Measurements from ENCODE around the gene NNAT. TPM values are rescaled to one million over a fixed set of nuclear protein-coding genes. Genes with fewer than 3 reads are reported as not detected.

The NNAT gene
- total and polyA plus RNA-seq, 2 of the 8 experiments (the other 6 are each of a cell fraction or from before 2014, with no cell fraction given): 66.8 to 175 TPM

DNA sequence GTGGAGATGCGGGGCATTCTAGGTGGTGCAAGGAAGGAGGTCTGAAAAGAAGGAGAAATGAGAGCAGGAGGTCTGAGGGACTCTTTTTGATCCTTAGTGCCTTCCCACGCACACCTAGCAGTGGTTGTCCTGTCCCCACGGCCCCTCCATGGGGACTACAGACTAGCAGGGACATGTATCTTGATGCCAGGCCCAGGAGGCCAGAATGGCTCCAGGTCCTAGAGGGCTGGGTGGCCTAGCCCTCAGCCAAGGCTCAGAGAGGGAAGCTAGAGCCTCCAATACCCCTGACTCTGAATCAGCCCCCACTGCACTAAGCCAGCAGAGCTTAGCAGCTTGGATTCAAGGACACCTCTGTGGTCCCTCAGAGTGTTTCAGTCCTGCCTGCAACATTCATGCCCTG, 23.3 kb downstream of the NNAT start:
- no peak overlapping the region for H4K8ac ChIP-seq (ENCODE audit: extremely low read depth, insufficient read depth, low read length)
- H2BK5ac ChIP-seq (ENCODE audit: low read depth, low read length): no peak overlapping the region
- FAIRE-seq (no peak), DNase-seq (ENCODE audit: low read depth in 1 of 2, low spot score in 2 of 2) (no peak)
- H4K5ac ChIP-seq (ENCODE audit: insufficient read length, low read depth, low read length): no peak overlapping the region
- H2AK5ac ChIP-seq (ENCODE audit: low read depth, low read length): no peak overlapping the region
- no peaks in the 10 kb centered on the region for H3K79me1 ChIP-seq (ENCODE audit: low read depth, low read length)
- no peak overlapping the region for H3K27ac ChIP-seq (ENCODE audit: low read depth, low read length)
- no peaks in the 10 kb centered on the region for H3K79me2 ChIP-seq (ENCODE audit: control insufficient read depth in 1 of 2, insufficient read depth in 2 of 2, low read length in 2 of 2)
- no peak overlapping the region for H2BK120ac ChIP-seq (replicated peaks; ENCODE audit: low read depth, low read length)
- H2BK20ac ChIP-seq (ENCODE audit: low read length): no peak overlapping the region
- H2BK12ac ChIP-seq (ENCODE audit: low read depth, low read length): no peak overlapping the region; the same call in 1 of the 2 replicates
- H3K9ac ChIP-seq (replicated peaks in 1 of 4; ENCODE audit: extremely low read depth in 1 of 4, low read depth in 3 of 4, low read length in 3 of 4): no peak overlapping the region
- no peaks in the 10 kb centered on the region for H3K27me3 ChIP-seq (replicated peaks in 1 of 4; ENCODE audit: control insufficient read depth in 3 of 4, extremely low read depth in 1 of 4, insufficient read depth in 3 of 4, low read length in 3 of 4)
- H3K36me3 ChIP-seq (ENCODE audit: control insufficient read depth in 2 of 4, insufficient read depth in 4 of 4, low read length in 3 of 4): no peaks in the 10 kb centered on the region
- no peak overlapping the region for H3K23ac ChIP-seq (ENCODE audit: insufficient read length)
- CTCF ChIA-PET (ENCODE audit: partially characterized antibody): interaction anchor here (0.7 to 2.4 kb wide), 9 partner anchors 10 to 981 kb away, joined by 3 to 9 read pairs (median 3); no protein-coding TSS in a partner anchor
- no peaks in the 10 kb centered on the region for H4K20me1 ChIP-seq (replicated peaks in 1 of 2; ENCODE audit: control insufficient read depth in 1 of 2, insufficient read depth in 2 of 2, low read length in 2 of 2)
- no peak overlapping the region for H3K14ac ChIP-seq (ENCODE audit: insufficient read length)
- 59% methylated on average over 3 of the region's 3 CpGs; no CpG with 5 or more reads in 1 of the 2 experiments for WGBS, 2 experiments (ENCODE audit: extremely low coverage in 1 of 2, insufficient coverage in 1 of 2, insufficient read length in 1 of 2, insufficient replicate concordance in 2 of 2, low coverage in 1 of 2, low lambda C conversion rate in 2 of 2, missing lambda C conversion rate in 1 of 2)
- no peak overlapping the region for H3K18ac ChIP-seq (ENCODE audit: extremely low read depth, low read length)
- no peak overlapping the region for H2BK15ac ChIP-seq (ENCODE audit: low read length)
- H3K4me3 ChIP-seq (ENCODE audit: extremely low read depth in 1 of 4, insufficient read depth in 2 of 4, low read depth in 3 of 4, low read length in 4 of 4): no peak overlapping the region
- no peak overlapping the region for H3K4me2 ChIP-seq (ENCODE audit: insufficient read depth in 1 of 2, low read depth in 2 of 2, low read length in 2 of 2)
- H3K9me3 ChIP-seq (ENCODE audit: insufficient read depth in 2 of 2, low read depth in 1 of 2, low read length in 1 of 2): no peaks in the 10 kb centered on the region
- POLR2A ChIA-PET (ENCODE audit: partially characterized antibody): interaction anchor here (0.8 to 1.3 kb wide), 4 partner anchors 10 to 23 kb away, joined by 3 to 4 read pairs (median 3); partner anchors contain the start of gene BLCAP
- no peaks in the 10 kb centered on the region for H3K4me1 ChIP-seq (replicated peaks in 1 of 4; ENCODE audit: control insufficient read depth in 3 of 4, insufficient read depth in 4 of 4, low read length in 3 of 4)
- H4K91ac ChIP-seq (replicated peaks; ENCODE audit: insufficient read length, low read length): no peak overlapping the region
- H3K56ac ChIP-seq (replicated peaks; ENCODE audit: insufficient read length, low read depth, low read length): no peak overlapping the region
- no peaks in the 10 kb centered on the region for H3K23me2 ChIP-seq (ENCODE audit: low read depth, low read length)
- H3K4ac ChIP-seq (replicated peaks; ENCODE audit: insufficient read length, low read depth, low read length): no peak overlapping the region
- no peak overlapping the region for H2AFZ ChIP-seq (ENCODE audit: low read length)
- TF ChIP-seq CBX8 (IDR thresholded peaks at IDR 0.05; ENCODE audit: borderline replicate concordance, low read depth, low read length) (no peak), CHD1 (IDR thresholded peaks at IDR 0.05; ENCODE audit: low read depth, low read length) (no peak), SIX5 (IDR thresholded peaks at IDR 0.05; ENCODE audit: low read depth, low read length) (no peak), EP300 (IDR thresholded peaks at IDR 0.05; ENCODE audit: borderline replicate concordance in 1 of 2, low read depth in 2 of 2, low read length in 2 of 2) (no peak), POLR2AphosphoS5 (IDR thresholded peaks at IDR 0.05; ENCODE audit: low read depth, low read length) (no peak), SUZ12 (IDR thresholded peaks at IDR 0.05; ENCODE audit: low read length) (no peak), CHD2 (IDR thresholded peaks at IDR 0.05; ENCODE audit: low read length) (no peak), POU5F1 (IDR thresholded peaks at IDR 0.05; ENCODE audit: low read depth, low read length) (no peak), GABPA (IDR thresholded peaks at IDR 0.05; ENCODE audit: borderline replicate concordance, insufficient read depth, low read length) (no peak), CBX5 (IDR thresholded peaks at IDR 0.05; ENCODE audit: low read depth, low read length) (no peak), KDM1A (IDR thresholded peaks at IDR 0.05; ENCODE audit: borderline replicate concordance, low read length) (no peak), HDAC6 (IDR thresholded peaks at IDR 0.05; ENCODE audit: low read depth, low read length) (no peak)
- TF ChIP-seq, protein P1, sequence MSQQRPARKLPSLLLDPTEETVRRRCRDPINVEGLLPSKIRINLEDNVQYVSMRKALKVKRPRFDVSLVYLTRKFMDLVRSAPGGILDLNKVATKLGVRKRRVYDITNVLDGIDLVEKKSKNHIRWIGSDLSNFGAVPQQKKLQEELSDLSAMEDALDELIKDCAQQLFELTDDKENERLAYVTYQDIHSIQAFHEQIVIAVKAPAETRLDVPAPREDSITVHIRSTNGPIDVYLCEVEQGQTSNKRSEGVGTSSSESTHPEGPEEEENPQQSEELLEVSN (IDR thresholded peaks at IDR 0.05): no peak
